Ovary (tissue), 9 donors: ENCODE data around the gene PDE5A. TPM values are rescaled to one million over a fixed set of nuclear protein-coding genes. Genes with fewer than 3 reads are reported as not detected.

Experiments
- DNase-seq, 5 donors: peaks; one replicate each; pipeline ENCODE4 v3.0.0-alpha.2; 2019 to 2020
- H3K27ac ChIP-seq, 2 donors: fragments of 200-600 bp; one replicate each; pipeline versions ENCODE4 v1.5.1 to v1.8.0; 2019 to 2022
- H3K27me3 ChIP-seq: fragments of 200-600 bp; one replicate; pipeline ENCODE4 v1.8.0; 2022
- H3K36me3 ChIP-seq: fragments of 200-600 bp; sonication (generic); one replicate; pipeline ENCODE4 v1.5.1; 2019
- H3K4me1 ChIP-seq: one replicate; pipeline ENCODE4 v1.8.1; 2013; ENCODE audit warnings: mild to moderate bottlenecking, moderate library complexity; ENCODE audit not compliant: insufficient read depth
- H3K4me3 ChIP-seq: fragments of 200-600 bp; sonication (generic); one replicate; pipeline ENCODE4 v1.5.1; 2017
- H3K9me3 ChIP-seq, 2 donors: fragments of 200-600 bp in 1 of 2; sonication (generic) in 1 of 2; one replicate each; pipeline versions ENCODE4 v1.5.1 to v1.8.1; 2013 to 2019; ENCODE audit warnings: mild to moderate bottlenecking in 1 of 2, moderate library complexity in 1 of 2
- CTCF ChIP-seq, 3 donors: fragments of 450-650 bp in 2 of 3; fragments of 200-600 bp in 1 of 3; IDR thresholded peaks; one replicate each; pipeline versions ENCODE4 v1.5.1 to v1.8.0; 2016 to 2022; ENCODE audit warnings: antibody characterized with exemption in 3 of 3, mild to moderate bottlenecking in 1 of 3
- EP300 ChIP-seq: sonication (generic); formaldehyde crosslinking; IDR thresholded peaks from one replicate; pipeline ENCODE4 v1.6.1; 2017; ENCODE audit warnings: antibody characterized with exemption
- POLR2A ChIP-seq: fragments of 450-650 bp; IDR thresholded peaks from one replicate; pipeline ENCODE4 v1.6.1; 2017; ENCODE audit warnings: antibody characterized with exemption, mild to moderate bottlenecking, moderate library complexity
- WGBS, 3 donors: extraction: QIAGEN DNeasy Blood & Tissue Kit in 1 of 3; methylation state at CpG; one replicate each; pipeline versions ENCODE4 v1.1.5 to v1.1.7; 2013 to 2017; 5-methylcytosine and 5-hydroxymethylcytosine counted together
- intact Hi-C, 4 donors: fragments of 100-400 bp; cut with DNase I; formaldehyde crosslinking; loops; one replicate each; pipeline versions ENCODE4 v1.11.0 to v1.15.1; 2022 to 2023
- polyA plus RNA-seq, 2 donors: library from polyadenylated mRNA; stranded (reverse); fragments of 200-250 nt in 1 of 2; fragments of 350-450 nt in 1 of 2; fragmentation: Illumina TruSeq in 1 of 2; extraction: RNeasy Lipid Tissue Mini Kit (QIAGEN cat#74804) in 1 of 2; gene quantifications; one replicate each; pipeline ENCODE4 v1.2.3, GENCODE V29; 2013 to 2014
- total RNA-seq, 7 donors: library from RNA; depleted of rRNA in 2 of 7; stranded (reverse); fragments of >200 nt in 2 of 7; fragmentation: NEBNext Ultra II Directional in 3 of 7; extraction: Animal tissue kit (Norgen Biotek cat#: 25700) in 3 of 7; gene quantifications; one replicate each; pipeline versions ENCODE4 v1.1.0 to v1.2.4, GENCODE V29; 2016 to 2023
- donor health status: DM: no; HTN: no; CAD: no; lungs with moderate emphysema.
- donor health status: DM: no; HTN: no; CAD: no.
- donor health status: Bipolar disorder and iron deficiency.
- donor health status: DM: yes; HTN: yes; CAD: no.
- donor health status: DM: no; HTN: no; CAD: no.
- donor health status: DM: yes; HTN: yes; CAD: no.

Gene PDE5A
- total and polyA plus RNA-seq, 9 donors = 4.6 to 25.3 (median 9.7) TPM

GRCh38 chr4:119525005-119525749 is 103.4 kb downstream of the PDE5A start:
- WGBS, 3 donors = 16 to 21% (median 18%) methylated on average over 5 of the region's 5 CpGs
- no peaks in the 10 kb centered on the region for H3K27me3 ChIP-seq
- H3K4me1 ChIP-seq = peaks cover 5% of the 10 kb centered on the region
- no peaks in the 10 kb centered on the region for H3K9me3 ChIP-seq
- intact Hi-C loops = no loop called here
- H3K27ac ChIP-seq = no peak overlapping the region
- no peaks in the 10 kb centered on the region for H3K36me3 ChIP-seq
- H3K4me3 ChIP-seq = no peak overlapping the region
- no peak for DNase-seq
- TF ChIP-seq POLR2A (no peak), EP300 (no peak), CTCF (IDR thresholded peaks at IDR 0.05) (no peak)

GRCh38 chr4:119523399-119523798 is 105.2 kb downstream of the PDE5A start:
- Histone ChIP-seq H3K27ac (no peak overlapping the region), H3K27me3 (no peaks in the 10 kb centered on the region), H3K4me1 (peaks cover 5% of the 10 kb centered on the region), H3K36me3 (no peaks in the 10 kb centered on the region), H3K4me3 (no peak overlapping the region), H3K9me3 (no peaks in the 10 kb centered on the region)
- TF ChIP-seq CTCF (IDR thresholded peaks at IDR 0.05) = no peak
- TF ChIP-seq POLR2A = no peak
- TF ChIP-seq EP300 = no peak
- no peak for DNase-seq
- intact Hi-C loops = no loop called here

GRCh38 chr4:119521268-119521667 is 107.3 kb downstream of the PDE5A start:
- Histone ChIP-seq H3K27me3 (no peaks in the 10 kb centered on the region), H3K4me3 (no peak overlapping the region), H3K36me3 (no peaks in the 10 kb centered on the region), H3K9me3 (no peaks in the 10 kb centered on the region), H3K4me1 (peaks cover 3% of the 10 kb centered on the region), H3K27ac (no peak overlapping the region)
- TF ChIP-seq POLR2A = no peak
- TF ChIP-seq CTCF (IDR thresholded peaks at IDR 0.05) = no peak
- no peak for TF ChIP-seq EP300
- DNase-seq = no peak
- intact Hi-C loops = no loop called here
- 94 to 99% (median 97%) methylated on average over 4 of the region's 4 CpGs for WGBS, 3 donors

DNA sequence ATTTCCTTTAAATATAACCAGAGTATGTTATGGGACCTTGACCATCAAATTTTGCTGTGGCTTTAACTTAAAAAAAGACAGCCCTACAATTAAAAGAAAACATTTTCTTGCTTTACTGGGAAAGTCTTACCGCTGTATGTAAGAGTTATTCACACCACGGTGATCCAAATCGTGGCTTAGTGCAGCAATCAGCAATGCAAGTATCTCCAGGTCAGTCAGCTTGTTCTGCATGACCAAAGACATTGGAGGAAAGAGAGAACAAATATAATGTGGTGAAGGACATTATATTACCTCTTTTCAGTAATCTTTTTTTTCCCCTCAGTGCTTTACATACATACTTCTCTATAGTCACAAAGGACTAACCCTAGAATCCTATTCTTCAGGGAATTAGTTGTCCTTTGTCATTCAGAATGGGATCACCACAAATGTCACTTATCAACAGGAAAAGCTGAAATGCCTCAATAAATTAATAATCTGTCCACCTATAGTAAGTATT is 109.6 kb downstream of the PDE5A start:
- TF ChIP-seq POLR2A = no peak
- TF ChIP-seq CTCF (IDR thresholded peaks at IDR 0.05) = no peak
- no peak for TF ChIP-seq EP300
- no peaks in the 10 kb centered on the region for H3K9me3 ChIP-seq
- 29 to 62% (median 33%) methylated on average over 3 of the region's 3 CpGs for WGBS, 3 donors
- no peak overlapping the region for H3K27ac ChIP-seq
- no peak overlapping the region for H3K4me3 ChIP-seq
- no peaks in the 10 kb centered on the region for H3K27me3 ChIP-seq
- intact Hi-C loops = no loop called here
- H3K4me1 ChIP-seq = no peaks in the 10 kb centered on the region
- H3K36me3 ChIP-seq = no peaks in the 10 kb centered on the region
- DNase-seq = no peak
